NAMALWA (cell line): ENCODE data around the gene RASGRF2.
"Not testable (repeated sequence)": the region's sequence is repeated elsewhere in the genome, so short reads cannot be mapped to it uniquely, and the experiment has no call there.

ENCODE experiments used
- DNase-seq: peaks from one replicate; pipeline ENCODE4 v3.0.0-alpha.2; 2015; ENCODE audit warnings: low spot score

The RASGRF2 gene

DNA sequence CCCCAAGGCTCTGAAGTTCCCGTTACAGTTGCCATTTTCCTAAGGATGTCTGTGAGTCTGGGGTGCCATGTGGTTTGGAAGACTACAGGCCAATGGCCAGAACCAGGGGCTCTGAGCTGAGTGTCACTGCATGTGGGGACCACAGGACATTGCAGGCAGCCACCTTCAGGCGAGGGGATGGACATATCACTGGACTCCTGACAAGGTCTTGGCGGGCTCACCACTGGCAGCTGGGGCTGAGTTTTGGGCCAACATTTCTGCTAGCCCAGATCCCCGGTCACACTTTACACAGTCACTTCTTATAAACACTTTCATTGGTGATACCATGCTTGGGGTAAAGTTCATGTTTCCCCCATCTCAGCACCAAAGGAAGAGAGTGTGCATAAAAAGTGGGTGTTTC is 109.8 kb downstream of the RASGRF2 start:
- no peak for DNase-seq

DNA sequence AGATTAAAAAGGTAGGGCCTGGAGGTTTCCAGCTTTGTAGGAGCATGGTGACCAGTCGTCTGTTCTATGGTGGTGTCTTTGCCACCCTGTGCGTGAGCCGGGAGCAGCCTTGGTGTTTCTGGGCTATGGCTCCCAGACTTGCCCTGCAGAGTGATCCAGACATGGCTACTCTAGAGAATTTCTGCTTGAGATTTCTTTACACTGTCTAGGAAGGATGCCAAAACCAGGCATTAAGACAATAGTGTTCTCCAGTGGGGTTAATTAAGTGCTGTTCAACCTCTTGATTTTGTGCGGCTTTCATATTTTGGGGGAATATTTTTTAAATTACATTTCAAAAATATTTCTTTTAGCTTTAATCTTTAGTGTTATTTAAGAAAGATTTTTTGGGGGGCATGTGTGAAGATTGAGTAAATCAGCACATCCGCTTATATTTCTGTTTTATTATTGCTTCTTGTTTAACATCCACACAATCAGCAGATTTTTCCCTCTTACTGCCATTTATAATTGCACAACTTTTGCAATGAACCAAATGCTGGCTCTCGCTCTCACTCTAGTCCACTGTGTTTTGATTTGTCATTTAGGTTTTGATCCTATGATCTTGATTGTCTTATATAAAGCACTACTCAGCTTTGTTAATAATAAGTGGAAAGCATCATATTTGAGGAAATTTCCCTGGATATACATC is 110.5 kb downstream of the RASGRF2 start:
- no peak for DNase-seq

DNA sequence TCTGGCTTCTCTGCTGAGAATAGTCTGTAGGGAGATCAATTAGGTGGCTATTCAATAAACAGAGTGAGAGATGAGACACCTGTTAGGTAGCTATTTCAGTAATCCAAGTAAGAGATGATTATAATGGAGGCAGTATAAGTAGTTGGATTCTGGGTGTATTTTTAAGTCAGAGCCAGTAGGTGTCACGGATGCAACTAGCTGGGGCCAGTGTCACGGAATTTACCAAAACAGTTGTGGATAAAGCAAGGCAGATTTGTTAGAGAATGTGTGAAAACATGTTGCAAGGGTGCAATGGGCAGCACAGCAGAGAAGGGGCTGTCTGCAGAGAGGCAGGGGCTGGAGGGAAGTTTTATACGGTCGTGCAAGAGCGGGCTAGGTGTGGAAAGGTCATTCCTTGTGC is 114.9 kb downstream of the RASGRF2 start:
- DNase-seq: no peak

DNA sequence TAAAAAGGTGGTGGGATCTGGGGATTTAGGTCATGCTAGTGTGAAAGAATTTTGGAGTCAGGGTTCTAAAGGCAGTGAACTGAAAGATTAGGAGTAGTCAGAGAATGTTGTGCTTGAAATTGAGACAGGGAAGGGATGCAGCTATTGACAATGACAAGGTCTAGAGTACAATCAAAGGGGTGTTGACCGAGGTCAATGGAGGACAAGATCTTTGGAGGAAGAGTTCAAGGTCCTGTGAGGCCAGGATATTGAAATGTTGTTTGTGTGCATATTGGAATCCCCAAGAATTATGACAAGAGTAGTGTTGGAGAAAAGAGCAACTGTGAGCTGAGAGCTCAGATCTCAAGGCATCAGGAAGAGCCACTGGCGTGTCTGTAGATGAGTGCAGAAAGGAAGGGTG is 116.9 kb downstream of the RASGRF2 start:
- no peak for DNase-seq

DNA sequence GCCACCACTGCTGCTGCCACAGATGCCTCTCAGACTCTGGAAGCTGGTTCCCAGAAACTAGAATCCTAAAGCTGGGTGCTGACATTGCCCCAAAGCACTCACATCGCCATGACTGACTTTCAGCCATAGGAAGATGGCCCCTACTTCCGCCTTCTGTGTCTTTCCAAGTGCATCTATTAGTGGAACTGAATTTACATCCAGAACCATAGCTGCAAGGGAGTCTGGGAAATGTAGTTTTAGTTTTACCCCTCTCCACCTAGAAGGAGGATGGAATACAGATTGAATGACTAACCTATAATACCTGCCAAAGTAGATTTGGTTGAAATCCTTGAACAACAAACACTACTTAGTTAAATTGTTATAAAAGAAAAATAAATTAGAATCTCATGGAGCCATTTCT is 118.8 kb downstream of the RASGRF2 start:
- peak; percentile 3 for DNase-seq

DNA sequence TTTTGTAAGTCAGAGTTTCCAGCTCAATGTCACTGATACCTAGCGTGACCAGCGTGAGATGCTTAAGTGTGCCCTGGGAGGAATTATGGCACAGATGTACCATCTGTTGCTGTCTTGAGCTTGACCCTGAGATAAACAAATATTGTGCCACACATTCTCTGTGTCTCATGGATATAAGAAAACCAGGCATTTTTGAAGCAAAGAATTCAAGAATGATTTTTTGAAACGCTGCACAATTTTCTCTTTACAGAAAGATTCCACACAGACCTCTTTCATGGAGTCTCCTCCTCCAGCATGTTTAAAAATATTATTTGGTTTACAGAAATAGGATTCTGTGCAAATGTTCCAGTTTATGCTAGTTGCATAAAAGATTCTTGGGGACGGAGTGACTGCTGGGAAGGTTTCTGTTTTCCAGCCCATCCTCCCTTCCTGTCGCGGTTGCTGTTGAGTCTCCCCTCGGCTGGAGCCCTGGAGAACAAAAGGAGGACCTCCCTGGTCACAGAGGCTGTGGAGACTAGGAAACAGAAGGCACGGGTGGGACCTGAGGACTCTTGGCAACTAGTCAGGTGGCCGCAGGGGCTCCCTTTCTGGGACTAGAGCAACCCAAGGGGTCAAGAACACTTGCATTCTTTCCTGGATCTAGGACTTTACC is 120.8 kb downstream of the RASGRF2 start:
- no peak for DNase-seq

DNA sequence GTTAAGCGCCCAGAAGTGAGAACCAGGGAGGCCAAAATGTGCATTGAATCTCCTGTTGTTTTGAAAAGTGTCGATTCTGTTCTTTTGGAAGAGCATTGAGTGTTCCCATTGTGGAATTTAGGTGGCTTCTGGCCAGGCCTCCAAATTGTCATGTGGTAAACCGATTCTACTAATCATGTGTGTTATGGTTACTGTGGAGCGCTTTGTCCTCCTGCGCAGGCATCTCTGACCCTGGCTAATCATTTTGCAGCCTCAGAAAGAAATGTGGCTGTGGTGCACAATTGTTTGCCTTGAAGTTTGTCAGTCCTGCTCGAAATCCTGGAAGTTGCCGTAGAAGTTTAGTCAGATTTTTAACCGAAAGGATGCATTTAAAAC is 121.3 kb downstream of the RASGRF2 start:
- DNase-seq: no peak

DNA sequence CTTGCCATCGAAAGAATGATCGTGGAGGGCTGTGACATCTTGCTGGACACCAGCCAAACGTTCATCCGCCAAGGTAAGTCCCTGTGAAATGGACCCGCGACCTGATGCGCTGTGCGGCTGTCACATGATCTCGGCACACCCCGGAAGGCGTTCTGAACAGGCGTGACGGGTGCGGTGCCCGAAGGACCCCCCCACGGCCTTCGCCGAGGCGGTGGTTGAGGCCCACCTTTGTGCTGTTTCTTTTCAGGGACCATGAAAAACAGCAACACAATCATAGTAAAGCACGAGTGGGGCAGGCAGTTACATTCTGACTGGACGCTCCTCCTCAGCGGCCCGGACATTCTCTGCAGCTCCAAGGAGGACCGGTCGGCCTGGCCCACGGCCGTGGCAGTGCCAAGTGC is 126.7 kb downstream of the RASGRF2 start:
- no peak for DNase-seq

DNA sequence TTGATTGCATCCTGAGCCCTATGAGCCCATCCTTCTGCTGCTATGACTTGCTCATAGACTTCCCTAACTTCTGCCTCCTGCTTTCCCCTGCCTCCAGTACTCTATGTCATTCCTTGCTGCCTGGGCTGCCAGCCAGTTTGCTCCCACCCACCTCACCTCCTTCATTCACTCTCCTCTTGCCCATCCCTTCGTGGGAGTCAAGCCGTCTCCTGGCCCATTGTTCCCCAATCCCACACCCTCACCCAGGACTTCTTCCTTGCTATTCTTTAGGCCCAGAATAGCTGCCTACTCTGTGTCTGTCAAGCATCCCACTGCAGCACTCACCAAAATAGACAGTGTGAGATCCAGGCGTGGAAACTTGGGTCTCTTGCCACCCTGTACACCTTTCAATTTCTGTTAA is 131.0 kb downstream of the RASGRF2 start:
- no peak for DNase-seq

DNA sequence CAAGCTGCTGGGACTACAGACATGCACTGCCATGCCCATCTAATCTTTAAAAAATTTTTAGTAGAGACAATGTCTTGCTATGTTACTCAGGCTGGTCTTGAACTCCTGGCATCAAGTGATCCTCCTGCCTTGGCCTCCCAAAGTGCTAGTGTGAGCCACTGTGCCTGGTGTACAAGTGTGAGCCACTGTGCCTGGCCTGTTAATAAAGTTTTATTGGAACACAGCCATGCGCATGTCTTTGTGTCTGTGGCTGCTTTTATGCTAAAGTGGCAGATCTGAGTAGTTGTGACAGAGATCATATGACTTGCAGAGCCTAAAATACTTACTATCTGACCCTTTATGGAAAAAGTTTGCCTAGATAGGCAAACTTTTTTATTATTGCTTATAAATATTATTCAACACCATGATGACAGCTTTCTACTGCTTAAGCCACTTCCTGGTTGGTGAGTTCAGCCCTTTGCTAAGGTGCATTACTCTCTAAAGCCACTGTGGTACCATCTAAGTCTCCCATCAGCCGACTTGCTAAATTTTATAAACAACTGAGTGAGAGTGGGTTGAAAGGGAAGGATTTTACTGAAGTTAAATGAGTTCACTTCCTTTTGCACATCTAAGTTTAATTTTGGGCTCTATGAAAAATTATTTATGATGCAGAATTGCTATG is 133.5 kb downstream of the RASGRF2 start:
- peak; percentile 36 for DNase-seq

DNA sequence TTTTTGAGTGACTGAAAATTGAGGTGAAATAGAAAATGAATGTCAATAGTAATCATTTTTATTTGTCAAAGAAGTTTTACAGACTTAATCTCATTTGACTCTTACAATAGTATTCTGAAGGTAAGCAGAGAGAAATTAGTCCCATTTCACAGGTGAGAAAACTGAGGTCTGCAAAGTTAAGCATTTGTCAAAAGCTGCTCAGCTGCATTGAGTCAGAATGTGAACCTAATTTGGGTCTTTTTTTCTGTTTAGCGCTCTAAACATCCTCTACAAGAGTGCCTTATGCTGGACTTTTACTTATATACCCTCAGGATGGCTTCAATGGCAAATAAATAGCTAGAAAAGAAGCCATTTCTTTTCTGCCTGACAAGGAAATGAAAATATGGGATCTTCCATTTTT is 135.7 kb downstream of the RASGRF2 start:
- DNase-seq: no peak

DNA sequence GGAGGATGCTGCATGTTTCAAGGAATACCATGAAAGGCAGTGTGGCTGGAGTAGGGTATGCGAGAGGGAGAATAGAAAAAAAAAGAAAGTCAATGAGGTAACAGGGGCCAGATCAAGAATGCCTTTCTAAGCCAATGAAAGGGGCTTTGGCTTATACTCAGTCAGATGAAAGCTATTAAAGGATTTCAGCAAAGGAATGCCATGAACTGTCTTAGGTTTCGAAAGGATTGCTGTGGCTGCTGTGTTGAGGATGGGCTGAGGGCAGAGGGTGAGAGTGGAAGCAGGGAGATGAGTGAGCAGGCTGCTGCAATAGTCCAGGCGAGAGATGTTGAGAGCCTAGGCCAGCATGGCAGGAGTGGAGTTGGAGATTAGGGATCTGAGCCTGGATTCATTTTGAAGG is 137.6 kb downstream of the RASGRF2 start:
- no peak for DNase-seq

DNA sequence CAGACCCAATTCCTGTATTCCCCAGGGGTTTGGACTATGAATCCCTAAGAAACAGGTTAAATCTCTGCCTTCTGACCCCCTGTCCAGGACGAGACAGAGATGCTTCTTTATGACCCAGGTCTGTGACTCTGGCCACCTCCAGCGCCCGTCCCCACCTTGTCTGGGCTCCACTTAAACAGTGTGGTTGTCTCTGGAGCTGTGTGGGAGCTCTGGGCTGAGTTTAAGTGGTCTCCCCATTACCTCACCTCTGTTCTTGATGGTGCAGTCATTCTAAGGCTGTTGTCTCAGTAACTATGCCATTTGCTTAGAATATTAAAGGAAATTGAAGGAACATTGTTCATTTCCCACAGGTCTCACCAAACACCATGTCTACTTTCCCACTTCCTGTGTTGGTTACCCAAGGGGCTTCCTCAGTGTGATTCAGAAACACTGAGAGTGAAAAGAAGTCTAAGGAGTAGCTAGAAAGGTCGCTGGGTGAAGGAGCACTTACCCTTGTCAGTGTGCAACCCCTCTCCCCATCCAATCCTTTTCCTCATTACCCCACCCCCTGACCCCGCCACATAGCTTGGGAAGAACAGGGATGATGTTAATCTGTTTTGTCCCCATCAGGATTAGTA is 145.2 kb downstream of the RASGRF2 start:
- no peak for DNase-seq

DNA sequence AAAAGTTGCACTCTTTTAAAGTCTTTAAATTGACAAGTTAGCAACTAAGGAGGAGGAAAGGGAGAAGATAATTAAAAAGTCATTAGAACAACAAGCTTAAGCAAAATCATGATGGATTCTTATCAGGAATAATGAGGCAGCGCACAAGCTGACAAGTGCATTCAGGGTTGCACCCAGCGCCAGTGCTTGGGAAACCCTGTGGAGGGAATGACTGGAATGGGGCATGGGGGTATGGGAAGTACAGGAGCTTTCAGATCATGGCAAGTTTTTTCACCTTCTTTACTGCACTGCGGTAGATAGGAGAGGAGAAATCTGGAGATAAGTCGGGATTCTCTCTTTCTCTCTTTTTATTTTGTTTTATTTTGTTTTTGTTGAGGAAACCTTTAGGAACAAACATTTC is 155.1 kb downstream of the RASGRF2 start:
- DNase-seq: no peak

DNA sequence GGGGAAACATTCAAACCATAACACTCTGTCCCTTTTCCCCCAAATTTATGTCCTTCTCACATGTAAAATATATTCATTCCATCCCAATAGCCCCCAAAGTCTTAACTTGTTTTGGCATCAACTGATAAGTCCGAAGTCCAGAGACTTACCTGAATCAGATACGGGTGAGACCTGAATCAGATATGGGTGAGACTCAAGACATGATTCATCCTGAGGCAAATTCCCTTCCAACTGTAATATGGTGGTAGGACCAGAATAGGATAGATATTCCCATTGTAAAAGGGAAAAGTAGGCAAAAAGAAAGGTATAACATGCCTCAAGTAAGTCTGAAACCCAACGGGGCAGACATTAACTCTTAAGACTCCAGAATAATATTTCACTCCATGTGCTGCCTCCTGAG is 157.4 kb downstream of the RASGRF2 start:
- no peak for DNase-seq

DNA sequence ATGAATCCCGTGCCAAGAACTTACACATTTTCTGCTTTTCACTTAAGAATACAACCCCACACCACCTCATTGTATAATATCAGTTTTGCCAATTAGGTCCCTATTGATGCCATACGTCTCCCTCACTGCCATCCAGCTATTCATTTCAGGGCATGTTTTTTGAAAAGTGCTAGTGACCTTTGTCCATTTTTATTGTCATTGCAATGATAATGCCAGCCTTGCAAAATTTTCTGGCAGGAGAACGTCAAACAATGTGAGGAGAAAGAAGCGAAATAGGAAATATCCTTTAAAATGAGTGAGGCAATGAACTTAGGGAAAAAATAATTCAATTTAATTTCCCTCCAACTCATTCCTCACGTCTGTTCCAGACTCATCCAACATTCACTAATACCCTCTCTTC is 161.1 kb downstream of the RASGRF2 start:
- DNase-seq: no peak

DNA sequence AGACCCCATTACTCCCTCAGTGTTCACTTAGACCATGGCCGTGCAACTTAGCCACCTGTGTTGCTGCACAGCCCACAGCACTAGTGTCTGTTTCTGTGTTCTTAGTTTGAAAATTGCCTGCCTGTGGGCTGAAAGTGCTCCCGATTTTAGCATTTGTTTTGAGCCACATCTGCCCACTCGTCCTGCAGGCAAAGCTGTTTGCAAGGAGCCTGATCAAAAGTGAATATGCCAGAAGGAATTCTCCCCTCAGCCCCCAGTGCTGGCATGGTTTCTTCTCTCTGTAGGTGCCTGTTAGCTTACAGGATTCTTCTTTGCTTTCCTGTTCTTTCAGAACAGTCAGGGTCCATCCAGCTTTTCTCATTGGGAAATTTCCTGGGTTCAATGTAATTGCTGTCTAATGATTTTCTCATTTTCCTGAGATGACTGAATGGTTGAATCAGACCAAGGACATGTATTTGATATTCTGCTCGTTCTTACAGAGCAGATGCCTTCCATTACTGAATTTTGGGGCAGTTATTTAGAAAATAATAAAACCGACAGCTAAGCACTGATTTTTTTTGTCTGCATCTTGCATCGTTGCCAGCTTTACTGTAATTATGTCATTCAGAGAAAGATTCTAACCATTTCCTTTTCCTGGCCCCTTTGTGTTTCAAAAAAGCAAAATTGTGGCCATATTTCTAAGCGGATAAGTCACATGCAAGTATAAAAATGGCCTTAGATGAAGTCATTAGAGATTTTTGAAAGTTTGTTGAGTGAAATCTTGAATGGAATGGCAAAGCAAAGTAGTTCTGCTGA is 161.9 kb downstream of the RASGRF2 start:
- DNase-seq: no peak

DNA sequence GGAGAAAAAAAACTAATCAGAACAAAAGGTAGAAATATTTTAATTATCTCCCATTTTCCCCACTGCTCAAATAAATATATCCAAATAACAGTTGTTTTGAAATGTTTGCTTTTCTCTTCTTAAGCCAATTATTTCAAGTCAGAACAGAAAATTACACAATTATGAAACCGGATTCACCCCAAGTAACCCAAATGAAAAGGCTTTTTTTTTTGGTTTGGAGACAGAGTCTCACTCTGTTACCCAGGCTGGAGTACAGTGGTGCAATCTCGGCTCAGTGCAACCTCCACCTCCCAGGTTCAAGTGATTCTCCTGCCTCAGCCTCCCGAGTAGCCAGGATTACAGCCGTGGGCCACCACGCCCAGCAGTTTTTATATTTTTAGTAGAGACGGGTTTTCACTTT is 164.5 kb downstream of the RASGRF2 start:
- DNase-seq: not testable (repeated sequence)

DNA sequence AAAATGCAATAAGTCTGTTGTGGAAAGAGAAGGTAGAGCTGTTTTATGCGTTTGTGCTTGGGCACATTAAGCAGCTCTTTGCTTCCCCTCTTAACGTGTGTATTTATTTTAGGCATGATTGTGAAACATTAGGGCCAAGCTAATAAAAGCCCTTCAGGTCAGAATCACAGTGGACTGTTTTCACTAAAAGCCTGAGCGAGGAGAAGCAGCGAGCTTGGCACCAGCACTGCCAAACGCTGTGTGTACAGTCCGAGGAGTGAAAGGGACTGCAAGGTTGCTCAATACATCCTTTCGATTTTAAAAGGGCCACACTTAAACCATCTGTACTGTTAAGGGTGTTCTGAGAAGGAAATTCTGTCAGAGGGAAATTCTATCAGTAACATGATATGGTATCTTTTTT is 165.8 kb downstream of the RASGRF2 start:
- no peak for DNase-seq

DNA sequence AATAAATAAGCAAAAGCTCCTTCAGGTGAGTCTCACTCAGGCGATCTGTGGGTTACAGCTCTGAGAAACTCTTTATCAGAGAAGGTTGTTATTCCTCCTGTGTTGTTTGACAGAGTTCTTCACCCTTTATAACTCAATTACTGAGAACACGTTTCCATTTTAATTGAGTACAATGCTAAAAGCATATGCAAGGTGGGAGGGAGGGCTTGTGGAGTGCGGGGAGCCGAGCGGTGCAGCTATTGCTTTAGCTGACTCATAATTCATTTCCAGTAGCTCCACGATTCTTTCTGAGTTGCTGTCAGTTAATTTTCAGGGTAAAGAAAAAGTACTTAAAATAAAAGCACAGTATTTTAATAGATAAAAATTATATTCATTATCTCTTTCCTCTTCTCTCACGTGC is 168.3 kb downstream of the RASGRF2 start:
- DNase-seq: no peak

DNA sequence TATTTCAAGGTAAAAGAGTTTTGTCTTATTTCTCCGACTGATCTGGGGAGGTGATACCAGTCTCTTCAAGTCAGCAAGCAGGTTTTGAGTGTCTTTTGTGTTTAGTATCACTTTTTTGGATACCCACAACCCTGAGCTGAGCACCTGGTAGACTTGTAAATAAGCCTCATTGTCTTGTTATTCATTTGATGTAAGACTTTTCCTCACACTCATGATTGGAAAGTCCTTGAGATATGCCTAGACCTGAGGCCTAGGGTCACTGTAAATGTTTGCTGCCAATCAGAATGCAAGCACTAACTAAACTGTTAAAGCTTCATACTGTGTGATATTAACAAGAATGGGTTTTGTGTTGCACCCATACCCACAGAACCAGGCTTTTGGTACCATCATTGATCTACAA is 172.2 kb downstream of the RASGRF2 start:
- DNase-seq: no peak

DNA sequence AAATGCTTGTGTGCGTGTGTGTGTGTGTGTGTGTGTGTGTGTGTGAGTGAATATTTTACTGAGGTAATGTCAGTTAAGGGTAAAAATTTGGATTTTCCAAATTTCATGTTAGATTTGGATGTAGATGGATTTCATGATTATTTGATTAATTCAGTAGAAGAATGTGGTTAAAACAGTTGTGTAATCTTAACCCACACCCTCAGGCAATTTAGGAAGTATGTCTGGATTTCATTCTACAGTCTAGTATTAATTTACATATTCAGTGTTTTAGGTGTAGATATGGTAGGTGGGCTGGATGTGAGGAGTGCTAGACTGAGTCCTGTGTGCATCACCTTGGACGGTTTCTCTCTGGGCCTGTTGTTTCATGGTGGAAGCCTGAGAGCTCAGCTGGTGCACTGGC is 173.9 kb downstream of the RASGRF2 start:
- no peak for DNase-seq
